WTC11 (cell line): ENCODE data around the gene PPP2R2C. TPM values are rescaled to one million over a fixed set of nuclear protein-coding genes. Genes with fewer than 3 reads are reported as not detected.

Source experiments
- ATAC-seq: fragments of 200-7000 bp; cut with Tn5 transposase; 2 replicates; pipeline ENCODE4 v1.10.0; 2021; ENCODE audit warnings: mild to moderate bottlenecking, moderate library complexity
- CTCF ChIA-PET: fragments of 300-600 bp; sonication (Branson Sonifier 250); formaldehyde crosslinking; loops from one replicate; lab custom pipeline; 2021; ENCODE audit warnings: antibody characterized with exemption; lab: Charles Lee
- POLR2A ChIA-PET: fragments of 350-600 bp; sonication (Branson Sonifier 250); formaldehyde crosslinking; loops from one replicate; lab custom pipeline; 2021; ENCODE audit warnings: antibody characterized with exemption; lab: Charles Lee
- DNase-seq: peaks from one replicate; pipeline ENCODE4 v3.0.0; 2021; ENCODE audit warnings: low spot score
- H3K27ac Mint-ChIP-seq: 2 replicates; pipeline ENCODE4 v1.8.0; 2021; ENCODE audit warnings: mixed read lengths
- H3K27me3 Mint-ChIP-seq: 2 replicates; pipeline ENCODE4 v1.8.0; 2021; ENCODE audit warnings: low read depth, mild to moderate bottlenecking, moderate library complexity, mixed read lengths
- H3K36me3 Mint-ChIP-seq: 2 replicates; pipeline ENCODE4 v1.8.0; 2021; ENCODE audit warnings: mixed read lengths
- H3K4me1 Mint-ChIP-seq: 2 replicates; pipeline ENCODE4 v1.8.0; 2022; ENCODE audit warnings: mixed read lengths
- H3K4me3 Mint-ChIP-seq: 2 replicates; pipeline ENCODE4 v1.8.0; 2021; ENCODE audit warnings: mild to moderate bottlenecking, moderate library complexity, mixed read lengths
- H3K9me3 Mint-ChIP-seq: 2 replicates; pipeline ENCODE4 v1.8.0; 2021; ENCODE audit warnings: mixed read lengths
- CBFB ChIP-seq: sonication (generic); formaldehyde crosslinking; IDR thresholded peaks from 2 replicates; pipeline ENCODE4 v1.8.1; 2022; ENCODE audit warnings: mild to moderate bottlenecking, low read depth, missing genetic modification reagents
- CREB1 ChIP-seq: sonication (generic); formaldehyde crosslinking; IDR thresholded peaks from 2 replicates; pipeline ENCODE4 v1.8.0; 2023; ENCODE audit warnings: mild to moderate bottlenecking, missing genetic modification reagents
- EMX1 ChIP-seq: fragments of 250-450 bp; sonication (Bioruptor Pico); IDR thresholded peaks from 2 replicates; pipeline ENCODE4 v1.8.0; 2021; ENCODE audit warnings: mild to moderate bottlenecking
- KAT7 ChIP-seq: sonication (generic); formaldehyde crosslinking; IDR thresholded peaks from 2 replicates; pipeline ENCODE4 v1.8.1; 2023; ENCODE audit warnings: missing genetic modification reagents, mild to moderate bottlenecking, borderline replicate concordance
- NFE2L1 ChIP-seq: sonication (generic); formaldehyde crosslinking; IDR thresholded peaks from 2 replicates; pipeline ENCODE4 v1.8.1; 2023; ENCODE audit warnings: missing genetic modification reagents
- NR2C2 ChIP-seq: sonication (generic); formaldehyde crosslinking; IDR thresholded peaks from 2 replicates; pipeline ENCODE4 v1.8.0; 2022; ENCODE audit warnings: mild to moderate bottlenecking, missing genetic modification reagents
- PRRX2 ChIP-seq: fragments of 250-450 bp; sonication (Bioruptor Pico); IDR thresholded peaks from 2 replicates; pipeline ENCODE4 v1.8.0; 2021; ENCODE audit warnings: mild to moderate bottlenecking
- RELA ChIP-seq: sonication (generic); formaldehyde crosslinking; IDR thresholded peaks from 2 replicates; pipeline ENCODE4 v1.8.1; 2022; ENCODE audit warnings: missing genetic modification reagents, mild to moderate bottlenecking, borderline replicate concordance
- SMAD4 ChIP-seq: sonication (generic); formaldehyde crosslinking; IDR thresholded peaks from 2 replicates; pipeline ENCODE4 v1.8.0; 2022; ENCODE audit warnings: mild to moderate bottlenecking, missing genetic modification reagents
- total RNA-seq: library from RNA; stranded (reverse); gene quantifications from 3 replicates; pipeline ENCODE4 v1.2.3, GENCODE V29; 2021
- TF ChIP-seq, protein P1 (sequence below): sonication (generic); formaldehyde crosslinking; IDR thresholded peaks from 2 replicates; pipeline ENCODE4 v1.8.0; 2022; ENCODE audit warnings: mild to moderate bottlenecking, missing genetic modification reagents
- TF ChIP-seq, protein P2 (sequence below): sonication (generic); formaldehyde crosslinking; IDR thresholded peaks from 2 replicates; pipeline ENCODE4 v1.8.0; 2022; ENCODE audit warnings: mild to moderate bottlenecking, missing genetic modification reagents
- TF ChIP-seq, protein P3 (sequence below): sonication (generic); formaldehyde crosslinking; IDR thresholded peaks from 2 replicates; pipeline ENCODE4 v1.8.0; 2022; ENCODE audit warnings: mild to moderate bottlenecking, missing genetic modification reagents
- TF ChIP-seq, protein P4 (sequence below): sonication (generic); formaldehyde crosslinking; IDR thresholded peaks from 2 replicates; pipeline ENCODE4 v1.8.0; 2022; ENCODE audit warnings: missing genetic modification reagents
- TF ChIP-seq, protein P5 (sequence below): sonication (generic); formaldehyde crosslinking; IDR thresholded peaks from 2 replicates; pipeline ENCODE4 v1.8.0; 2023; ENCODE audit warnings: missing genetic modification reagents
- TF ChIP-seq, protein P6 (sequence below): fragments of 250-450 bp; sonication (Bioruptor Pico); conservative IDR thresholded peaks from 2 replicates; pipeline ENCODE4 v1.9.0; 2021; ENCODE audit warnings: mild to moderate bottlenecking
- TF ChIP-seq, protein P7 (sequence below): fragments of 250-450 bp; sonication (Bioruptor Pico); IDR thresholded peaks from 2 replicates; pipeline ENCODE4 v1.9.0; 2021; ENCODE audit warnings: mild to moderate bottlenecking
- TF ChIP-seq, protein P8 (sequence below): sonication (generic); formaldehyde crosslinking; IDR thresholded peaks from 2 replicates; pipeline ENCODE4 v1.8.1; 2023; ENCODE audit warnings: mild to moderate bottlenecking, missing genetic modification reagents, moderate library complexity

The PPP2R2C gene
- total RNA-seq, 1 experiment from 2014 or later: 11.5 TPM

DNA sequence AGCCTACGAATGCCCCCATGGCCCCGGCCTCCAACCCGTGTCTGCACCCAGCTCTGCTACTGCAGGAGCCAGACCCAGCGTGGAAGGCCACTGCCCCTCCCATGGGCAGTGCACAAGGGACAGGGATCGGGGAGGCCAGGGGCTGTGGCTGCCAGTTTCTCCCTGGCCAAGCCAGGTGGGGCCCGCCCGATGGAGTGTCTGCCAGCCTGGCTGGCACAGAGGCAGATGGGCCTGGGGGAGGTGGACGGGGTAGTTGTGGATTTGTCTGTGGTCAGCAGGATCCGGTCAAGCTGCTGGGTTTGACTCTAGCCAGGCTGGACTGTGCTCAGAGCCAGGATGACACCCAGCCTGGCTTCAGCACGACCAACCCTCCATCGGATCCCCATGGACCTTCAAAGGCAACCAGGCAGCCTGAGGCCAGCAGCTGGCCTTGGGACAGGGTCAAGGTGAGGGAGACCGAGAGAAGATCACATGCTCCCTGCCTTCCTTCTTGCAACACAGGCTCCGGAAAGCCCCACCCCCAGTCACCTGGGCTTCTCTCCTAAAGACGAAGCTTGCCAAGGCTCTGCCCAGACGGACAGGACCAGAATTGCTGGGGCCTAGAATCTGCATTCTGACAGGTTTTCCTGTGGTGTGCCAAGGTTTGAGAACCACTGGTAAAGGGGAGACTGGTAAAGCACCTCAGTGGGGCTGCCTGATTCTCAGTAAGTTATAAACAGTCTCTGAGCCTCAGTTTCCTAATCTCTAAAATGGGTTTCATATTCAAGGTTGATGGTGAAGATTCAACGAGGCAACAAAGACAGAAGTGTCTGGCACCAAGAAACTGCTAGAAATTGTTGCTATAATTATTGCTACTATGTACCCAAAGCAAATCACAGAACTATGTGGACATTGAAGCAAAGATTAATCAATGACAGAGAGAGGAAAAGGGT lies 78.6 kb downstream of the PPP2R2C start:
- no peaks in the 10 kb centered on the region for H3K9me3 Mint-ChIP-seq
- no peak overlapping the region for H3K27ac Mint-ChIP-seq
- CTCF ChIA-PET: interaction anchor here (1.0 kb wide), 1 partner anchor 153 kb away, joined by 3 read pairs; no protein-coding TSS in a partner anchor
- ATAC-seq (no peak), DNase-seq (no peak)
- H3K27me3 Mint-ChIP-seq: no peaks in the 10 kb centered on the region
- no peaks in the 10 kb centered on the region for H3K36me3 Mint-ChIP-seq
- peaks cover 3% of the 10 kb centered on the region for H3K4me1 Mint-ChIP-seq
- POLR2A ChIA-PET: no interaction called here
- TF ChIP-seq RELA (CRISPR knock-in tag) (no peak), CBFB (CRISPR knock-in tag) (no peak), CREB1 (CRISPR knock-in tag) (no peak), NR2C2 (CRISPR knock-in tag) (no peak), PRRX2 (CRISPR knock-in tag) (no peak), EMX1 (CRISPR knock-in tag) (no peak), NFE2L1 (CRISPR knock-in tag) (no peak), KAT7 (no peak), SMAD4 (no peak)
- TF ChIP-seq, protein P1, sequence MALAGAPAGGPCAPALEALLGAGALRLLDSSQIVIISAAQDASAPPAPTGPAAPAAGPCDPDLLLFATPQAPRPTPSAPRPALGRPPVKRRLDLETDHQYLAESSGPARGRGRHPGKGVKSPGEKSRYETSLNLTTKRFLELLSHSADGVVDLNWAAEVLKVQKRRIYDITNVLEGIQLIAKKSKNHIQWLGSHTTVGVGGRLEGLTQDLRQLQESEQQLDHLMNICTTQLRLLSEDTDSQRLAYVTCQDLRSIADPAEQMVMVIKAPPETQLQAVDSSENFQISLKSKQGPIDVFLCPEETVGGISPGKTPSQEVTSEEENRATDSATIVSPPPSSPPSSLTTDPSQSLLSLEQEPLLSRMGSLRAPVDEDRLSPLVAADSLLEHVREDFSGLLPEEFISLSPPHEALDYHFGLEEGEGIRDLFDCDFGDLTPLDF (CRISPR knock-in tag): no peak
- TF ChIP-seq, protein P2, sequence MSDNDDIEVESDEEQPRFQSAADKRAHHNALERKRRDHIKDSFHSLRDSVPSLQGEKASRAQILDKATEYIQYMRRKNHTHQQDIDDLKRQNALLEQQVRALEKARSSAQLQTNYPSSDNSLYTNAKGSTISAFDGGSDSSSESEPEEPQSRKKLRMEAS (CRISPR knock-in tag): no peak
- TF ChIP-seq, protein P3, sequence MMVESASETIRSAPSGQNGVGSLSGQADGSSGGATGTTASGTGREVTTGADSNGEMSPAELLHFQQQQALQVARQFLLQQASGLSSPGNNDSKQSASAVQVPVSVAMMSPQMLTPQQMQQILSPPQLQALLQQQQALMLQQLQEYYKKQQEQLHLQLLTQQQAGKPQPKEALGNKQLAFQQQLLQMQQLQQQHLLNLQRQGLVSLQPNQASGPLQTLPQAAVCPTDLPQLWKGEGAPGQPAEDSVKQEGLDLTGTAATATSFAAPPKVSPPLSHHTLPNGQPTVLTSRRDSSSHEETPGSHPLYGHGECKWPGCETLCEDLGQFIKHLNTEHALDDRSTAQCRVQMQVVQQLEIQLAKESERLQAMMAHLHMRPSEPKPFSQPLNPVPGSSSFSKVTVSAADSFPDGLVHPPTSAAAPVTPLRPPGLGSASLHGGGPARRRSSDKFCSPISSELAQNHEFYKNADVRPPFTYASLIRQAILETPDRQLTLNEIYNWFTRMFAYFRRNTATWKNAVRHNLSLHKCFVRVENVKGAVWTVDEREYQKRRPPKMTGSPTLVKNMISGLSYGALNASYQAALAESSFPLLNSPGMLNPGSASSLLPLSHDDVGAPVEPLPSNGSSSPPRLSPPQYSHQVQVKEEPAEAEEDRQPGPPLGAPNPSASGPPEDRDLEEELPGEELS: no peak
- TF ChIP-seq, protein P4, sequence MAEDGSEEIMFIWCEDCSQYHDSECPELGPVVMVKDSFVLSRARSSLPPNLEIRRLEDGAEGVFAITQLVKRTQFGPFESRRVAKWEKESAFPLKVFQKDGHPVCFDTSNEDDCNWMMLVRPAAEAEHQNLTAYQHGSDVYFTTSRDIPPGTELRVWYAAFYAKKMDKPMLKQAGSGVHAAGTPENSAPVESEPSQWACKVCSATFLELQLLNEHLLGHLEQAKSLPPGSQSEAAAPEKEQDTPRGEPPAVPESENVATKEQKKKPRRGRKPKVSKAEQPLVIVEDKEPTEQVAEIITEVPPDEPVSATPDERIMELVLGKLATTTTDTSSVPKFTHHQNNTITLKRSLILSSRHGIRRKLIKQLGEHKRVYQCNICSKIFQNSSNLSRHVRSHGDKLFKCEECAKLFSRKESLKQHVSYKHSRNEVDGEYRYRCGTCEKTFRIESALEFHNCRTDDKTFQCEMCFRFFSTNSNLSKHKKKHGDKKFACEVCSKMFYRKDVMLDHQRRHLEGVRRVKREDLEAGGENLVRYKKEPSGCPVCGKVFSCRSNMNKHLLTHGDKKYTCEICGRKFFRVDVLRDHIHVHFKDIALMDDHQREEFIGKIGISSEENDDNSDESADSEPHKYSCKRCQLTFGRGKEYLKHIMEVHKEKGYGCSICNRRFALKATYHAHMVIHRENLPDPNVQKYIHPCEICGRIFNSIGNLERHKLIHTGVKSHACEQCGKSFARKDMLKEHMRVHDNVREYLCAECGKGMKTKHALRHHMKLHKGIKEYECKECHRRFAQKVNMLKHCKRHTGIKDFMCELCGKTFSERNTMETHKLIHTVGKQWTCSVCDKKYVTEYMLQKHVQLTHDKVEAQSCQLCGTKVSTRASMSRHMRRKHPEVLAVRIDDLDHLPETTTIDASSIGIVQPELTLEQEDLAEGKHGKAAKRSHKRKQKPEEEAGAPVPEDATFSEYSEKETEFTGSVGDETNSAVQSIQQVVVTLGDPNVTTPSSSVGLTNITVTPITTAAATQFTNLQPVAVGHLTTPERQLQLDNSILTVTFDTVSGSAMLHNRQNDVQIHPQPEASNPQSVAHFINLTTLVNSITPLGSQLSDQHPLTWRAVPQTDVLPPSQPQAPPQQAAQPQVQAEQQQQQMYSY: no peak
- TF ChIP-seq, protein P5, sequence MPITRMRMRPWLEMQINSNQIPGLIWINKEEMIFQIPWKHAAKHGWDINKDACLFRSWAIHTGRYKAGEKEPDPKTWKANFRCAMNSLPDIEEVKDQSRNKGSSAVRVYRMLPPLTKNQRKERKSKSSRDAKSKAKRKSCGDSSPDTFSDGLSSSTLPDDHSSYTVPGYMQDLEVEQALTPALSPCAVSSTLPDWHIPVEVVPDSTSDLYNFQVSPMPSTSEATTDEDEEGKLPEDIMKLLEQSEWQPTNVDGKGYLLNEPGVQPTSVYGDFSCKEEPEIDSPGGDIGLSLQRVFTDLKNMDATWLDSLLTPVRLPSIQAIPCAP (CRISPR knock-in tag): no peak
- TF ChIP-seq, protein P6, sequence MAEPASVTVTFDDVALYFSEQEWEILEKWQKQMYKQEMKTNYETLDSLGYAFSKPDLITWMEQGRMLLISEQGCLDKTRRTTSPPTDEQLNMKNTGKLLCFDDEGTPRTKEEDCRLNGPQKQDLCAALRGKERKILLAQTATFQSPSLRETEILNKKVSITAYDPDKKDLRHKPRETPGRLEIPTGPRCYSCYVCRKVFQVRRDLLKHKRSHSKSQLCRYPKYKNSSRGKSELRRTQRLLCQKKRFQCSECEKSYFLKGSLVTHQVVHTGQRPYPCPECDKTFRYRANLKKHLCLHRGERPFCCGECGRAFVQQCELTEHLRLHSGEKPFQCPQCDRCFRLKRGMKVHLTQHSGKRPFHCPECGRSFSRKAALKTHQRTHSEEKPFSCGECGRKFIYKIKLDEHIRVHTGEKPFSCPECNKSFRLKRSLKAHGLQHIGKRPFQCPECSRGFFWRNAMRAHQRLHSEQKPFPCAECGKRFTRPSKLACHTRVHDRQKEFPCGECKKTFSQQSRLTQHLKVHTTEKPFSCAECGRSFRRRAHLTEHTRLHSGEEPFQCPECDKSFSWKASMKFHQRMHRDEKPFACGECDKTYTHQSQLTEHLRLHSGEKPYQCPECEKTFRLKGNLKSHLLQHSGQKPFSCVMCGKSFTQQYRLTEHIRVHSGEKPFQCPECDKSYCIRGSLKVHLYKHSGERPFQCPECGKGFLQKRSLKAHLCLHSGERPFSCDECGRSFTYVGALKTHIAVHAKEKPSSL (CRISPR knock-in tag): no peak
- TF ChIP-seq, protein P7, sequence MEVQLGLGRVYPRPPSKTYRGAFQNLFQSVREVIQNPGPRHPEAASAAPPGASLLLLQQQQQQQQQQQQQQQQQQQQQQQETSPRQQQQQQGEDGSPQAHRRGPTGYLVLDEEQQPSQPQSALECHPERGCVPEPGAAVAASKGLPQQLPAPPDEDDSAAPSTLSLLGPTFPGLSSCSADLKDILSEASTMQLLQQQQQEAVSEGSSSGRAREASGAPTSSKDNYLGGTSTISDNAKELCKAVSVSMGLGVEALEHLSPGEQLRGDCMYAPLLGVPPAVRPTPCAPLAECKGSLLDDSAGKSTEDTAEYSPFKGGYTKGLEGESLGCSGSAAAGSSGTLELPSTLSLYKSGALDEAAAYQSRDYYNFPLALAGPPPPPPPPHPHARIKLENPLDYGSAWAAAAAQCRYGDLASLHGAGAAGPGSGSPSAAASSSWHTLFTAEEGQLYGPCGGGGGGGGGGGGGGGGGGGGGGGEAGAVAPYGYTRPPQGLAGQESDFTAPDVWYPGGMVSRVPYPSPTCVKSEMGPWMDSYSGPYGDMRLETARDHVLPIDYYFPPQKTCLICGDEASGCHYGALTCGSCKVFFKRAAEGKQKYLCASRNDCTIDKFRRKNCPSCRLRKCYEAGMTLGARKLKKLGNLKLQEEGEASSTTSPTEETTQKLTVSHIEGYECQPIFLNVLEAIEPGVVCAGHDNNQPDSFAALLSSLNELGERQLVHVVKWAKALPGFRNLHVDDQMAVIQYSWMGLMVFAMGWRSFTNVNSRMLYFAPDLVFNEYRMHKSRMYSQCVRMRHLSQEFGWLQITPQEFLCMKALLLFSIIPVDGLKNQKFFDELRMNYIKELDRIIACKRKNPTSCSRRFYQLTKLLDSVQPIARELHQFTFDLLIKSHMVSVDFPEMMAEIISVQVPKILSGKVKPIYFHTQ (CRISPR knock-in tag): no peak
- TF ChIP-seq, protein P8, sequence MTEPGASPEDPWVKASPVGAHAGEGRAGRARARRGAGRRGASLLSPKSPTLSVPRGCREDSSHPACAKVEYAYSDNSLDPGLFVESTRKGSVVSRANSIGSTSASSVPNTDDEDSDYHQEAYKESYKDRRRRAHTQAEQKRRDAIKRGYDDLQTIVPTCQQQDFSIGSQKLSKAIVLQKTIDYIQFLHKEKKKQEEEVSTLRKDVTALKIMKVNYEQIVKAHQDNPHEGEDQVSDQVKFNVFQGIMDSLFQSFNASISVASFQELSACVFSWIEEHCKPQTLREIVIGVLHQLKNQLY (CRISPR knock-in tag): no peak
- H3K4me3 Mint-ChIP-seq: no peak overlapping the region
